SK-N-SH treated with all-trans-retinoic acid at 6 μM for 48 hours (cell line): ENCODE data around the gene EIF2A.

Experiments used
- BACH2 ChIP-seq: fragments of 250-450 bp; sonication (Bioruptor Pico); IDR thresholded peaks from 2 replicates; pipeline ENCODE4 v1.9.0; 2021; ENCODE audit warnings: mild to moderate bottlenecking, borderline replicate concordance
- CSDC2 ChIP-seq: fragments of 250-450 bp; sonication (Bioruptor Pico); IDR thresholded peaks from 2 replicates; pipeline ENCODE4 v1.5.0; 2020; ENCODE audit warnings: mild to moderate bottlenecking, moderate library complexity
- ESRRG ChIP-seq: fragments of 250-450 bp; sonication (Bioruptor Pico); IDR thresholded peaks from 2 replicates; pipeline ENCODE4 v1.6.1; 2021; ENCODE audit warnings: mild to moderate bottlenecking
- GLIS3 ChIP-seq: fragments of 250-450 bp; sonication (Bioruptor Pico); IDR thresholded peaks from 2 replicates; pipeline ENCODE4 v1.5.0; 2020; ENCODE audit warnings: mild to moderate bottlenecking, moderate library complexity
- PATZ1 ChIP-seq: fragments of 250-450 bp; sonication (Bioruptor Pico); IDR thresholded peaks from 2 replicates; pipeline ENCODE4 v1.8.0; 2020; ENCODE audit warnings: mild to moderate bottlenecking, moderate library complexity, borderline replicate concordance
- PPARA ChIP-seq: fragments of 250-450 bp; sonication (Bioruptor Pico); IDR thresholded peaks from 2 replicates; pipeline ENCODE4 v1.5.0; 2020; ENCODE audit warnings: mild to moderate bottlenecking, borderline replicate concordance
- RARB ChIP-seq: fragments of 250-450 bp; sonication (Bioruptor Pico); IDR thresholded peaks from 2 replicates; pipeline ENCODE4 v1.8.0; 2021; ENCODE audit warnings: mild to moderate bottlenecking, moderate library complexity
- TOX ChIP-seq: fragments of 250-450 bp; sonication (Bioruptor Pico); IDR thresholded peaks from 2 replicates; pipeline ENCODE4 v1.8.0; 2021; ENCODE audit warnings: mild to moderate bottlenecking, moderate library complexity, borderline replicate concordance
- TSHZ2 ChIP-seq: fragments of 250-450 bp; sonication (Bioruptor Pico); IDR thresholded peaks from 2 replicates; pipeline ENCODE4 v1.5.0; 2020; ENCODE audit warnings: mild to moderate bottlenecking, moderate library complexity
- ZC3H10 ChIP-seq: fragments of 250-450 bp; sonication (Bioruptor Pico); IDR thresholded peaks from 2 replicates; pipeline ENCODE4 v1.5.1; 2021; ENCODE audit warnings: mild to moderate bottlenecking, moderate library complexity
- ZNF8 ChIP-seq: fragments of 450-650 bp; formaldehyde crosslinking; IDR thresholded peaks from 2 replicates; pipeline ENCODE4 v1.5.0; 2020; ENCODE audit warnings: mild to moderate bottlenecking, moderate library complexity

- TF ChIP-seq RARB (no peak), CSDC2 (CRISPR knock-in tag) (no peak), TSHZ2 (no peak), PPARA (CRISPR knock-in tag) (no peak), ZNF8 (CRISPR knock-in tag) (no peak), GLIS3 (CRISPR knock-in tag) (no peak), ESRRG (CRISPR knock-in tag) (no peak), PATZ1 (CRISPR knock-in tag) (no peak), ZC3H10 (CRISPR knock-in tag) (no peak), TOX (no peak), BACH2 (CRISPR knock-in tag) (no peak)
These were observed 5.6 kb upstream of the EIF2A start for GRCh38 chr3:150540991-150541390.
